IMR-90 (cell line): Measurements from ENCODE around the gene PLSCR5. TPM values are rescaled to one million over a fixed set of nuclear protein-coding genes. Genes with fewer than 3 reads are reported as not detected.

Experiments
- ATAC-seq: fragments of 200-7000 bp; cut with Tn5 transposase; 2 replicates; pipeline ENCODE4 v1.9.1; 2020; ENCODE audit warnings: low read depth, mild to moderate bottlenecking, moderate library complexity
- BruUV-seq: library from RNA; stranded (reverse); fragments of 400-500 nt; replicated peaks from 2 replicates; lab custom pipeline; 2021; lab: Mats Ljungman, UMichigan
- CTCF ChIA-PET: fragments of 300-600 bp; formaldehyde crosslinking; extraction: SDS; loops from one replicate; lab custom pipeline; 2021; ENCODE audit warnings: antibody characterized with exemption; lab: Yijun Ruan, JAX
- POLR2A ChIA-PET: fragments of 300-600 bp; sonication (Branson Sonifier 250); formaldehyde crosslinking; loops from one replicate; lab custom pipeline; 2022; ENCODE audit warnings: antibody characterized with exemption; ENCODE audit not compliant: unreplicated experiment; lab: Charles Lee
- DNase-seq: peaks from one replicate; pipeline ENCODE4 v3.0.0; 2013
- H2AFZ ChIP-seq: replicated peaks from 2 replicates; pipeline ENCODE3; 2013; ENCODE audit warnings: low read length, mild to moderate bottlenecking; ENCODE audit not compliant: poor library complexity
- H2AK5ac ChIP-seq: 2 replicates; pipeline ENCODE4 v1.6.1; 2013; ENCODE audit warnings: low read depth, low read length, inconsistent platforms
- H2AK9ac ChIP-seq: replicated peaks from 2 replicates; pipeline ENCODE3; 2013; ENCODE audit warnings: mild to moderate bottlenecking, low read depth, low read length, moderate library complexity; ENCODE audit not compliant: poor library complexity
- H2BK120ac ChIP-seq: 2 replicates; pipeline ENCODE4 v1.6.1; 2013; ENCODE audit warnings: low read depth, low read length, inconsistent platforms
- H2BK15ac ChIP-seq: 3 replicates; pipeline ENCODE4 v1.6.1; 2013; ENCODE audit warnings: low read depth, low read length, inconsistent platforms
- H2BK20ac ChIP-seq: 2 replicates; pipeline ENCODE4 v1.6.1; 2013; ENCODE audit warnings: low read depth, mild to moderate bottlenecking, inconsistent platforms, low read length, moderate library complexity
- H2BK5ac ChIP-seq: 2 replicates; pipeline ENCODE4 v1.6.1; 2013; ENCODE audit warnings: mild to moderate bottlenecking, low read depth, low read length, inconsistent platforms; ENCODE audit not compliant: poor library complexity, severe bottlenecking
- H3K14ac ChIP-seq: replicated peaks from 2 replicates; pipeline ENCODE4 v1.6.1; 2013; ENCODE audit warnings: low read depth, low read length, inconsistent platforms
- H3K18ac ChIP-seq: 2 replicates; pipeline ENCODE4 v1.6.1; 2013; ENCODE audit warnings: low read depth, low read length, control low read depth
- H3K23ac ChIP-seq: 2 replicates; pipeline ENCODE4 v1.6.1; 2013; ENCODE audit warnings: low read depth, low read length, inconsistent platforms
- H3K27ac ChIP-seq: 2 replicates; pipeline ENCODE4 v1.5.1; 2013; ENCODE audit warnings: mild to moderate bottlenecking, control low read depth, low read length; ENCODE audit not compliant: insufficient read depth
- H3K27me3 ChIP-seq: 2 replicates; pipeline ENCODE4 v1.6.1; 2013; ENCODE audit warnings: low read length; ENCODE audit not compliant: control insufficient read depth, insufficient read depth
- H3K36me3 ChIP-seq: 2 replicates; pipeline ENCODE4 v1.6.1; 2013; ENCODE audit warnings: low read length, mixed read lengths; ENCODE audit not compliant: control insufficient read depth, insufficient read depth
- H3K4ac ChIP-seq: 2 replicates; pipeline ENCODE4 v1.6.1; 2013; ENCODE audit warnings: low read depth, low read length, inconsistent platforms
- H3K4me1 ChIP-seq: 2 replicates; pipeline ENCODE4 v1.6.1; 2013; ENCODE audit warnings: low read length, mixed read lengths; ENCODE audit not compliant: control insufficient read depth, insufficient read depth
- H3K4me2 ChIP-seq: 2 replicates; pipeline ENCODE4 v1.6.1; 2013; ENCODE audit warnings: low read depth, mild to moderate bottlenecking, control low read depth, low read length, moderate library complexity
- H3K4me3 ChIP-seq: 2 replicates; pipeline ENCODE4 v1.5.1; 2013; ENCODE audit warnings: low read depth, mild to moderate bottlenecking, control low read depth, low read length, moderate library complexity; ENCODE audit not compliant: insufficient read depth
- H3K56ac ChIP-seq: 2 replicates; pipeline ENCODE4 v1.6.1; 2013; ENCODE audit warnings: low read length, inconsistent platforms; ENCODE audit not compliant: insufficient read depth; ENCODE audit errors: extremely low read depth
- H3K79me1 ChIP-seq, 2 experiments: 2 replicates each; pipeline ENCODE4 v1.6.1; 2013; ENCODE audit warnings: low read length in 2 of 2, inconsistent platforms in 1 of 2, low read depth in 1 of 2
- H3K9ac ChIP-seq: 2 replicates; pipeline ENCODE4 v1.6.1; 2013; ENCODE audit warnings: low read depth, low read length, control low read depth
- H3K9me1 ChIP-seq: 2 replicates; pipeline ENCODE4 v1.6.1; 2013; ENCODE audit warnings: low read length, inconsistent platforms; ENCODE audit not compliant: insufficient read depth
- H3K9me3 ChIP-seq: 2 replicates; pipeline ENCODE4 v1.6.1; 2013; ENCODE audit warnings: low read length; ENCODE audit not compliant: control insufficient read depth, insufficient read depth
- H4K20me1 ChIP-seq: 2 replicates; pipeline ENCODE4 v1.6.1; 2013; ENCODE audit warnings: low read length, inconsistent platforms; ENCODE audit not compliant: insufficient read depth
- H4K5ac ChIP-seq: 2 replicates; pipeline ENCODE4 v1.6.1; 2013; ENCODE audit warnings: mild to moderate bottlenecking, low read depth, low read length, control low read depth
- H4K8ac ChIP-seq, 2 experiments: 2 replicates each; pipeline ENCODE4 v1.6.1; 2013; ENCODE audit warnings: low read depth in 2 of 2, low read length in 2 of 2, control low read depth in 1 of 2, inconsistent platforms in 1 of 2
- H4K91ac ChIP-seq: 2 replicates; pipeline ENCODE4 v1.6.1; 2013; ENCODE audit warnings: low read depth, low read length, inconsistent platforms; ENCODE audit not compliant: insufficient read depth
- MAFK ChIP-seq: IDR thresholded peaks from 2 replicates; pipeline ENCODE4 v1.6.1; 2012; ENCODE audit warnings: low read depth, low read length, improper control_type of control experiment
- WGBS, 2 experiments: methylation state at CpG; one replicate each; pipeline versions ENCODE4 v1.1.5 to v1.1.7; 2013; ENCODE audit warnings: missing lambda C conversion rate in 2 of 2; ENCODE audit not compliant: insufficient read length in 1 of 2; ENCODE audit errors: extremely low coverage in 2 of 2; 5-methylcytosine and 5-hydroxymethylcytosine counted together
- dilution Hi-C: fragments of 300-500 bp; cut with HindIII; formaldehyde crosslinking; loops from one replicate; pipeline ENCODE4 v1.14.3; 2018; ENCODE audit warnings: low sequenced_read_pairs; ENCODE audit not compliant: unreplicated experiment
- in situ Hi-C: fragments of 300-500 bp; cut with MboI; formaldehyde crosslinking; loops from 3 replicates; pipeline ENCODE4 v1.14.3; 2019; ENCODE audit warnings: low sequenced_read_pairs, inconsistent platforms, mixed read lengths
- intact Hi-C: fragments of 100-400 bp; cut with micrococcal nuclease; formaldehyde crosslinking; loops from 2 replicates; pipeline ENCODE4 v1.10.0; 2022
- polyA plus RNA-seq, 3 experiments: library from polyadenylated mRNA; depleted of rRNA; stranded (reverse); fragments of >200 nt; gene quantifications; 2 replicates each; pipeline ENCODE4 v1.2.3, GENCODE V29; 2012; ENCODE audit warnings: low replicate concordance in 1 of 3
- total RNA-seq: library from RNA; depleted of rRNA; stranded (reverse); fragments of >200 nt; gene quantifications from 2 replicates; pipeline ENCODE4 v1.2.3, GENCODE V29; 2012
- TF ChIP-seq, protein P1 (sequence below): conservative IDR thresholded peaks from 2 replicates; pipeline ENCODE4 v1.5.1; 2012; ENCODE audit warnings: mild to moderate bottlenecking, low read depth, low read length, improper control_type of control experiment

The PLSCR5 gene
- total and polyA plus RNA-seq, 2 of the 4 experiments (the other 2 are of a cell fraction) = not detected

DNA sequence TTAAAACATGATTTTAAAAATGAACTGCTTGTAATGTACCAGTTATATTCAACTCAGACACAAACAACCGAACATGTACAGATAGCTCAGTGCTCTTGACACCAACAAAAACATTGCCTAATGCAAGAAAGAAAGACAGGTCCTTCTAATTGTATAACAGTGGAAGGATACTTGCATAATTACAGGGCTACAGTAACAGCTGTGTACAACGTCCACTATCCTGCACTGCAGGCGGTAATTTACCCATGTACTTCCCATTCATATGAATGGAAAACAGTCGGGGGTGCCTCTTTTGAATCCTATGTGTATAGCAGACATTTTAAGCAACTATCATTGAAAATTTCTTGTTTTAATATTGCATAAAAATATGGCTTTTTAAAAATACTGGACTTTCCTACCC, 41.1 kb upstream of the PLSCR5 start:
- no peaks in the 10 kb centered on the region for H3K4me1 ChIP-seq
- H2BK20ac ChIP-seq = no peak overlapping the region
- H3K9ac ChIP-seq = no peak overlapping the region
- H3K27me3 ChIP-seq = no peaks in the 10 kb centered on the region
- no peaks in the 10 kb centered on the region for H3K9me3 ChIP-seq
- H4K5ac ChIP-seq = no peak overlapping the region
- no peaks in the 10 kb centered on the region for H4K20me1 ChIP-seq
- intact Hi-C loops = loop anchor here (10.0 kb wide), 1 partner anchor 1429 kb away; no protein-coding TSS in a partner anchor
- H4K8ac ChIP-seq = no peak overlapping the region
- TF ChIP-seq MAFK = no peak
- TF ChIP-seq, protein P1, sequence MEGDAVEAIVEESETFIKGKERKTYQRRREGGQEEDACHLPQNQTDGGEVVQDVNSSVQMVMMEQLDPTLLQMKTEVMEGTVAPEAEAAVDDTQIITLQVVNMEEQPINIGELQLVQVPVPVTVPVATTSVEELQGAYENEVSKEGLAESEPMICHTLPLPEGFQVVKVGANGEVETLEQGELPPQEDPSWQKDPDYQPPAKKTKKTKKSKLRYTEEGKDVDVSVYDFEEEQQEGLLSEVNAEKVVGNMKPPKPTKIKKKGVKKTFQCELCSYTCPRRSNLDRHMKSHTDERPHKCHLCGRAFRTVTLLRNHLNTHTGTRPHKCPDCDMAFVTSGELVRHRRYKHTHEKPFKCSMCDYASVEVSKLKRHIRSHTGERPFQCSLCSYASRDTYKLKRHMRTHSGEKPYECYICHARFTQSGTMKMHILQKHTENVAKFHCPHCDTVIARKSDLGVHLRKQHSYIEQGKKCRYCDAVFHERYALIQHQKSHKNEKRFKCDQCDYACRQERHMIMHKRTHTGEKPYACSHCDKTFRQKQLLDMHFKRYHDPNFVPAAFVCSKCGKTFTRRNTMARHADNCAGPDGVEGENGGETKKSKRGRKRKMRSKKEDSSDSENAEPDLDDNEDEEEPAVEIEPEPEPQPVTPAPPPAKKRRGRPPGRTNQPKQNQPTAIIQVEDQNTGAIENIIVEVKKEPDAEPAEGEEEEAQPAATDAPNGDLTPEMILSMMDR = no peak
- H3K9me1 ChIP-seq = no peaks in the 10 kb centered on the region
- H2BK15ac ChIP-seq = no peak overlapping the region
- H3K56ac ChIP-seq = no peak overlapping the region
- H2BK5ac ChIP-seq = no peak overlapping the region
- in situ Hi-C loops = no loop called here
- ATAC-seq (no peak), DNase-seq (no peak)
- H3K4me2 ChIP-seq = no peak overlapping the region
- no peak overlapping the region for H2BK120ac ChIP-seq
- H3K79me1 ChIP-seq = no peaks in the 10 kb centered on the region
- H4K91ac ChIP-seq = no peak overlapping the region
- no peak overlapping the region for H3K18ac ChIP-seq
- H3K4me3 ChIP-seq = no peak overlapping the region
- H2AK9ac ChIP-seq = no peak overlapping the region
- dilution Hi-C loops = no loop called here
- WGBS, 2 experiments = no CpG with 5 or more reads among the region's 4 CpGs
- BruUV-seq = no TSS peak
- H3K23ac ChIP-seq = no peak overlapping the region
- POLR2A ChIA-PET = interaction anchor here (0.6 kb wide), 1 partner anchor 1571 kb away, joined by 3 read pairs; no protein-coding TSS in a partner anchor
- H3K14ac ChIP-seq = no peak overlapping the region
- H3K4ac ChIP-seq = no peak overlapping the region
- CTCF ChIA-PET = interaction anchor here (1.4 kb wide), 1 partner anchor 18 kb away, joined by 3 read pairs; no protein-coding TSS in a partner anchor
- no peaks in the 10 kb centered on the region for H3K36me3 ChIP-seq
- H2AK5ac ChIP-seq = no peak overlapping the region
- no peak overlapping the region for H3K27ac ChIP-seq
- no peak overlapping the region for H2AFZ ChIP-seq
